ENCODE measurements around the gene ENPP1.
A peak's percentile ranks its signal among the peaks of the same experiment; 100 is the strongest.
"Not testable (repeated sequence)": the region's sequence is repeated elsewhere in the genome, so short reads cannot be mapped to it uniquely, and the experiment has no call there.

ENPP1 gene

GRCh38 chr6:131885237-131885636 lies 77.4 kb downstream of the ENPP1 start:
- DNase-seq, result no peak

GRCh38 chr6:131886517-131886916 lies 78.7 kb downstream of the ENPP1 start:
- no peak for DNase-seq

- DNase-seq, result no peak
These were observed 82.3 kb downstream of the ENPP1 start for GRCh38 chr6:131890091-131890490.

- DNase-seq, result no peak
These were observed 85.4 kb downstream of the ENPP1 start for GRCh38 chr6:131893198-131893597.

- peak; percentile 16 for DNase-seq
These were observed 86.9 kb downstream of the ENPP1 start for GRCh38 chr6:131894493-131895424.

GRCh38 chr6:131897050-131897435 lies 89.2 kb downstream of the ENPP1 start:
- DNase-seq, result no peak

- DNase-seq, result no peak
These were observed 89.8 kb downstream of the ENPP1 start for GRCh38 chr6:131897621-131898020.

GRCh38 chr6:131898718-131899117 lies 90.9 kb downstream of the ENPP1 start:
- DNase-seq, result no peak

GRCh38 chr6:131900231-131900630 lies 92.4 kb downstream of the ENPP1 start:
- DNase-seq, result no peak

- not testable (repeated sequence) for DNase-seq
These were observed 93.6 kb downstream of the ENPP1 start for GRCh38 chr6:131901326-131901873.

- DNase-seq, result not testable (repeated sequence)
These were observed 95.9 kb downstream of the ENPP1 start for GRCh38 chr6:131903734-131904133.

GRCh38 chr6:131908787-131909186 lies 101.0 kb downstream of the ENPP1 start:
- DNase-seq, result not testable (repeated sequence)

- DNase-seq, result peak; percentile 91
These were observed 101.8 kb downstream of the ENPP1 start for GRCh38 chr6:131909408-131910218.

GRCh38 chr6:131910219-131910589 lies 102.4 kb downstream of the ENPP1 start:
- DNase-seq, result no peak

- DNase-seq, result no peak
These were observed 103.1 kb downstream of the ENPP1 start for GRCh38 chr6:131910956-131911355.

- no peak for DNase-seq
These were observed 104.1 kb downstream of the ENPP1 start for GRCh38 chr6:131911951-131912350.

GRCh38 chr6:131914234-131914633 lies 106.4 kb downstream of the ENPP1 start:
- no peak for DNase-seq

- DNase-seq, result peak; percentile 90
These were observed 107.3 kb downstream of the ENPP1 start for GRCh38 chr6:131914967-131915751.

- DNase-seq, result not testable (repeated sequence)
These were observed 108.4 kb downstream of the ENPP1 start for GRCh38 chr6:131916091-131916796.

- DNase-seq, result no peak
These were observed 109.0 kb downstream of the ENPP1 start for GRCh38 chr6:131916847-131917246.

GRCh38 chr6:131917318-131917717 lies 109.5 kb downstream of the ENPP1 start:
- no peak for DNase-seq

Data from eye (tissue), 1 donor.